GM21737 (cell line): ENCODE measurements around the gene SLC35E1.

Experiments used
- ATAC-seq: cut with Tn5 transposase; IDR thresholded peaks from one replicate; pipeline ENCODE4 v1.9.1; 2021; ENCODE audit warnings: mild to moderate bottlenecking, moderate library complexity; ENCODE audit not compliant: unreplicated experiment

Gene SLC35E1

GRCh38 chr19:16572332-16573211 is at the start of gene SLC35E1:
Gene SLC35E1, minus strand, starts transcription at chr19:16572415. Its CDS starts 51 bp downstream, at chr19:16572364.
- peak; percentile 72 for ATAC-seq

GRCh38 chr19:16621165-16621800 is 49.1 kb upstream of the SLC35E1 start:
- no peak for ATAC-seq

- no peak for ATAC-seq
These were observed 48.4 kb upstream of the SLC35E1 start for GRCh38 chr19:16620584-16620983.

DNA sequence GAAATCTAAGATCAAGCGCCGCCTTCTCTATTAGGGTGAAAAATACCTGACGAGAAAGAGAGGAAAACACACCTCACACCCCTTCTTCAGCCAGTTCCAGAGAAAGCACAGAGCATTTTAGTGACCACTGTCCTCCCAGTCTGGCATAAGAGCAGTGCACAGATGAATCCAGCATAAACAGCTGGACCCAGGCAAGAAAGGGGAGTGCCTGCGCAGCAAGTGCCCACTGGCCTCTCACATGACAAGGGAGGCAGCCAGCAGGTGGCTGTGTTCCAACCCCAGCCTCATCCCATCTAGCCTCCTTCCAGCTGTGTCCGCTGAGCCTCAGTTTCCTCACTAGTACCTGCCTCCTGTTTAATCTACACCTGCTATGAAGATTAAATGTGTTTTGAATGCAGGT is 47.8 kb upstream of the SLC35E1 start:
- ATAC-seq = no peak

- no peak for ATAC-seq
These were observed 47.2 kb upstream of the SLC35E1 start for GRCh38 chr19:16619457-16619856.

- ATAC-seq = no peak
These were observed 46.0 kb upstream of the SLC35E1 start for GRCh38 chr19:16618248-16618647.

DNA sequence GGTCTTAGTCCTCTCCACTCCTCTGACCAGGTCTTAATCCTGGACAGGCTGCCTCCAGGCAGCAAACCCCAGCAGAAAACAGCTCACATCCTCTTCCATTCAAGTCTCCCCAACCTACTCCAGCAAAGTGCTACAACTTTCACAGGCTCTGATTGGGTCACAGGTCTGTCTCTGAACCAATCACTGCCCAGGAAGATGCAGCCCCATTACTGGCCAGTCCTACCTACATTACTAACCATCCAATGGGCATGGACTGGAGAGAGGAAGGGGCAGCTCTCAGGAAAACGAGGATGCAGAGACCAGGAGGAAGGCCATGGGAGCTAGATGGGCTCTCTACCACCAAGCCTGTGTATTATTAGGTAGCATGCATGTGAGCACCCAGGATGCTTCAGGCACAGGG is 43.6 kb upstream of the SLC35E1 start:
- ATAC-seq = no peak

DNA sequence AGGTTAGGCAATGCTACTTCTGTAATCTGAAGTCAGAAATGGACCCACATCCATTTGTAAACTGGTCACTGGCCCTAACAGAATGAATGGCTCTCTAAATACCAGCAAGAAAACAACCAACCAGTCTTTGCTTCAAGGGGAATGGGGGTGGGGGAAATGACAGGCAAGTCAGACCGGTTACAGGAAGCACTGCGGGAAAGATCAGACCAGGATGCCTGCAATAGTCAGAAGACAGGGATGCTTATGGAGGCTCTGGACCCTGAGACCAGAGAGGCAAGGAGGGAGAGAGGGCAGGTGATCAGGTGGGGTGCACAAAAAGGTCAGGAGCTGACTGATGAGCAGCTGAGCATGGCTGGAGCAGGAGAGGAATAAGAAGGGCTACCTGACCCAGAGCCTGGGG is 42.7 kb upstream of the SLC35E1 start:
- ATAC-seq = no peak

DNA sequence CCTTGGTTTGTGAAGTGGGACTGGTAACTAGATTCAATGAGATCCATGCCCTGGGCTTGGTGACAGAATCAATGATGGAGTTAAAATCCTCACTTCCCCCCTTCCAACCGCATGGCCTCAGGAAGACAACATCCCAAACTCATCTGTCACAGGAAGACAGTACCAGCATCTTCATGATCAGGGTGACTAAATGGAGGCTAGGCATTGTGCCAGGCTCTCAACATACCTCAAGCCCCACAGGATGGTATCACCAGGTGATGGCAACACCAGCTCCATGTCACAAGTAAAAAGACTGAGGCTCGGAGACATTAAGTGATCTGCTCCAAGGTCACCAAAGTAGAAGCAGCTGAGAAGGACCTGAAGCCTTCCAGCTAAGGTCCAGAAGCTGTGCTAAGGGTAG is 41.6 kb upstream of the SLC35E1 start:
- no peak for ATAC-seq

GRCh38 chr19:16612636-16613035 is 40.4 kb upstream of the SLC35E1 start:
- ATAC-seq = no peak

GRCh38 chr19:16611121-16611520 is 38.9 kb upstream of the SLC35E1 start:
- ATAC-seq = no peak

DNA sequence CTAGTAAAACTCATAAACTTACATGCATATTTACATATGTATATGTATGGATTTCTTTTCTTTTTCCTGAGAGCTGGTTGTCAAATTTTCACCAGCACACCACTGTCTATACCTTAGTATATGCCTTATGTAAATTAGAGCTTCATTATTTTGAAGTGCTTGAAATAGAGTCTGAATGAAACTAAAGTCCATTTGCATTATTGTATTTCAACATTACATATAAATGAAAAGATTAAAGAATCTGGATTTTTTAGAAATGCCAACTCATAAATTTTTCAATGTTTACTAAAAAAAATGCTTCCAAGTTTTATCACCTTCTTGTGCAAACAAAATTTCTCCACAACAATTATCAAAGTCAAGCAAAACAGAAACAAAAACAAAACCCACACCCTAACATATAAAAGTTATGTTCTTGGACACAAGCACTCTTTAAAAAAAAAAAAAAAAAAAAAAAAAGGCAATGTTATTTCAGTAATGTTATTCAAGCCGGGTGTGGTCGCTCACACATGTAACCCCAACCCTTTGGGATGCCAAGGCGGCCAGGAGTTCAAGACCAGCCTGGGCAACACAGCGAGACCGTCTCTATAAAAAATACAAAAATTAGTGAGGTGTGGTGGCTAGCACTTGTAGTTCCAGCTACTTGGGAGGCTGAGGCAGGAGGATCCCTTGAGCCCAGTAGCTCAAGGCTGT is 37.4 kb upstream of the SLC35E1 start:
- ATAC-seq = no peak

- no peak for ATAC-seq
These were observed 36.1 kb upstream of the SLC35E1 start for GRCh38 chr19:16608290-16608739.

DNA sequence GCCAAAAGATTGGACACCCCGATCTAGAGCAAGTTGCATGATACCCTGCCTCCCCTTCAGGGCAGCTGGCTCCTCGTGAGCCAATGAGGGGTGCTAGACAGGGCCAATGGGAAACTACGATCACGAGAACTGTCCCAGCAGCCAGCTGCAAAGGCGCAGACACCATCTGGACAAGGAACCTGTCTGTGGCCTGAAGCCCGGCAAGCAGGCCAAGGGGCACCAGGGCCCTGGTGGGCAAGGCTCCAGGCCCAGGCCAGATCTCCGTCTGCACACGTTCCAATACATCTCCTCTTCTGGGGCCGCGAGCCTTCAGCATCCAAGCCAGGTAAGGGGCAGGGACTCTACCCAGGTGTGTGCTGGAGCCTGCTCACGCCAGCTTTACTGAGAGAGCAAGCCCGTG is 35.6 kb upstream of the SLC35E1 start:
- no peak for ATAC-seq

DNA sequence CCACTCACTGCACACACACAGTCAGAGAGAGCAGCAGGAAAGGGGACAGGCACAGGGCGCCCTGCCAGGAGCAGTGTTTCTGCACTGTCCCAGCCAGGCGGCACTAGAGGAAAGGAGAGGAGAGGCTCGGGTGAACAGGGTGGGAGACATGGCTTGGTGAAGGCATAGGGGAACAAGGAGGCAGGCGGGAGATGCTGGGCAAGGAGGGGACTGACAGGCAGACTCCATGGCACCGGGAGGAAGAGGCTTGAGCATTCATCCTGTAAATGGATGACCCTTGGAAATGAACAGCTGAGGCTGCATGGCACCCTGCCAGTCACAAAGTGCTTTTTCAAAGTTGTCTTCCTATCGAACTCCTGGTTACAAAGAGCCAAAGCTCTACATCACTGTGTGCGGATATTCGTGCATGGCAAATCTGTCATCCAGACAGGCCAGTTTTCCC is 33.4 kb upstream of the SLC35E1 start:
- no peak for ATAC-seq

DNA sequence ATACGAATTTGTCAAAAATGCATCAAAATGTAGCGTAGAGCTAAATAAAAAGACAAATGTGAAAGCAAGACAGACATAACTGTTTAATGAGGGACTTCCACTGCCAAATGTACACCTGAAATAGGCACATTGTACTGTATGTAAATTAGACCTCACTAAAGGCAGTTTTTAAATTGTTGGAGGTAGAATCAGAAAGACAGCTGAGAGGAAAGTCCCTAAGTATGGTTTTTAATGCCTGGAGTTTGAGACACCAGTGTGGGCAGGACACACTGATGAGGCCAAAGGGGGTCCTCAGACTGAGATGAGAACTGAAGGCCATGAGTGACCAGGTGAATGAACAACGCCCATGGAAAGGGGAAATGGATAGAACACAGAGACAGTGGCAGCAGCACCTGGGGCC is 32.9 kb upstream of the SLC35E1 start:
- no peak for ATAC-seq

- ATAC-seq = no peak
These were observed 32.4 kb upstream of the SLC35E1 start for GRCh38 chr19:16604615-16605014.

GRCh38 chr19:16603090-16603489 is 30.9 kb upstream of the SLC35E1 start:
- ATAC-seq = no peak

GRCh38 chr19:16601378-16602052 is 29.3 kb upstream of the SLC35E1 start:
- ATAC-seq = no peak

DNA sequence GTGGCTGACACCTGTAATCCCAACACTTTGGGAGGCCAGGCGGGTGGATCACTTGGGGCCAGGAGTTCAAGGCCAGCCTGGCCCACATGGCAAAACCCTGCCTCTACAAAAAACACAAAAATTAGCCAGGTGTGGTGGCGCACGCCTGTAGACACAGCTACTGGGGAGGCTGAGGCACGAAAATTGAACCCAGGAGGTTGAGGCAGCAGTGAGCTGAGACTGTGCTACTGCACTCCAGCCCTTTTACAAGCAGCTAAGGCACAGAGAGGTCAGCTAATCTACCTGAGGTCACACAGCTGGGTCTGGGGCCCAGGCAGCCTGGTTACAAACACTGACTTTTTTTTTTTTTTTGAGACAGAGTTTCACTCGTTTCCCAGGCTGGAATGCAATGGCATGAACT is 28.6 kb upstream of the SLC35E1 start:
- no peak for ATAC-seq
